Suppressor macrophage treated with lipopolysaccharide for 1 hour (primary cell): ENCODE results near the gene TAC3.
"Not testable (repeated sequence)": the region's sequence is repeated elsewhere in the genome, so short reads cannot be mapped to it uniquely, and the experiment has no call there.

Experiments
- DNase-seq, 3 donors: peaks; one replicate each; pipeline ENCODE4 v3.0.0-alpha.2; 2020 to 2022

Gene TAC3

DNA sequence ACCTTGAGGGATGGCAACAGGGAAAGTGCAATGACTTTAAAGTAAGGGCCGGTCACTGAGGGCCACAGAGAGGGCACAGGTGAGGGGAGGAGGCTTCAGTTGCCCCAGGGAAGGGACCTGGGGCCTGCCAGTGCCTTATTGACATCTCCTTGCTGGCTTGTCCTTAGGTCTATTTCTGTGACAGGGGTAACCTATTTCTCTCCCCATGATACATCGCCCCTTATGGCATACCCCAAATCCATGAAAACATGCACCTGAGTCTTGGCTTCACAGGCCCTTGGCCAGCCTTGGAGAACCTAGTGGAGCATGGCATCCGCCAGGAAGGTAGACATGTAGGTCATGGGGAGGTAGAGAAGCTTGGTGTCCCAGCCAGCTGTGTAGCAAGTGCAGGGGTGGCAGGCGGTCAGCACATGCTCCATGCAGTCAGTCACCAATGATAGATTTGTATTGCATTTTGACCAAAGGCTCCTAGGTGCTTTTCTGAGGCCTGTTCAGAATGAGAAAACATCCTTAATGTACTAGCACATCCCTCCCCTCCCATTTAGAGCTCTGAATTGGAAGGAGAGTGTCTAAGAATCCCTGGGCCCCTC, 35.3 kb downstream of the TAC3 start:
- DNase-seq, result no peak

DNA sequence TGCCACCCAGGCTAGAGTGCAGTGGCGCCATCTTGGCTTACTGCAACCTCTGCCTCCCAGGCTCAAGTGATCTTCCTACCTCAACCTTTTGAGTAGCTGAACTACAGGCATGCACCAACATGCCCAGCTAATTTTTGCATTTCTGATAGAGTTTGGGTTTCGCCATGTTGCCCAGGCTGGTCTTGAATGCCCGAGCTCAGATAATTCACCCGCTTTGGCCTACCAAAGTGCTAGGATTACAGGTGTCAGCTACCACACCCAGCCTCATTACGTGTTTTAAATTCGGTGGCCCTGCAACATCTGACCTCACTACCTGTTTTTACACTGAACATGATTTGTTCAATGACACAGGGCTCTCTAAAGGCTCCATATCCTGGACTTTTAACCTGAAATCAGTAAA, 36.1 kb downstream of the TAC3 start:
- no peak for DNase-seq

DNA sequence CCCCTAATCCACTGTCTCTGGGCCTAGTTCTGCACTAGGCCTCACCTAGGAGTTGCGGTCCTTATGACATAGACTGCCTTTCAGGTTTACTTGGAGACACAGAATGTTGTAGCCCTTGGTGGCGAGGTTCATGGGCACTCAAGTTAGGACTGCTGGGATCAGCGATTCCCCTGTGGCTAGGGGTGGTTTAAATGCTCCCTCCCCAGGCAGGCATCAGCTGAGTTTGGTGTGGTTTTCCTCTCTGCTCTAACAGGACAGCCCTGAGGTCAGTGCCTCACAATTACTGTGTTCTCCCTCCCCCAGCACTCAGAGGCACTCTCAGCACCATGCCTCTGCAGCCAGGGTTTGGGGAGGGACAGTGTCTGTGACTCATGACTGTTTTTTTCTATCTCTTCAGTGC, 36.7 kb downstream of the TAC3 start:
- DNase-seq, result no peak

DNA sequence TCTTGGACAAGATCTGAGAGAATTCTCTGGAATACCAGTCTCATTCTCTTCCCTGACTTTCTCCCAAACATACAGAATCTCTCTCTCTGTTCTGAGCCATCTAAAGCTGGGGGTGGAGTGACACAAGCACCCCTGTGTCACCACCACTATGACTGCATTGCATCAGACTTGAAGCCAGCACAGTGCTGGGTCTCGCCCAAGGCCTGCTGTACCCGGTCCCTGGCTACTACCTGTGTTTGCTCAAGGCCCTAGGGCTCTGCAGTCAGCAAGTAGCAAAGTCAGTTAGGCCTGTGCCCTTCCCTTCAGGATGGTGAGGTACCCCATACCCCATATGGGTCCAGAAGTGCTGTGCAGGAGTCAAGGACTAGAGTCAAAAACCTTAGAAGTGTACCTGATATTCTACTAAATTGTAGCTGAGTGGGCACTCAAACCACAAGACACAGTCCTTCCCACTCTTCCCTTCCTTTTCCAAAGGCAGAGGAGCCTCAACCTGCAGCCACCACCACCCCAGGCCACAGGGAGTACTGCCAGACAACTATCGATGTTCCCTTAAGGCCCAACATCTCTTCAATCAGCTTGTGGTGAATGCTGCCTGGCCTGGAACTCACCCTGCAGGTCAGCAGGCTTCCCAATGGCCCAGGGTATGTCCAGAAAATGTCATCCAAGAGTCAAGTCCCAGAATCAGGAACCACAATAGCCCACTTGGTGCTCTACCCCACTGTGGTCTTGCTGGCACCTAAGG, 37.8 kb downstream of the TAC3 start:
- peak; percentile 35 to 55 (median 48) for DNase-seq

DNA sequence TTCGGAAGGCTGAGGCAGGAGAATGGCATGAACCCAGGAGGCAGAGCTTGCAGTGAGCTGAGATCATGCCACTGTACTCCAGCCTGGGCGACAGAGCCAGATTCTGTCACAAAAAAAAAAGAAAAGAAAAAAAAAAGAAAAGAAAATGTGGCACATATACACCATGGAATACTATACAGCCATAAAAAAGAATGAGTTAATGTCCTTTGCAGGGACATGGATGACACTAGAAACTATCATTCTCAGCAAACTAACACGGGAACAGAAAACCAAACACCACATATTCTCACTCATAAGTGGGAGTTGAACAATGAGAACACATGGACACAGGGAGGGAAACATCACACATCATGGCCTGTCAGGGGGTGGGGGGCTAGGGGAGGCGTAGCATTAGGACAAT, 39.0 kb downstream of the TAC3 start:
- DNase-seq, result not testable (repeated sequence)

DNA sequence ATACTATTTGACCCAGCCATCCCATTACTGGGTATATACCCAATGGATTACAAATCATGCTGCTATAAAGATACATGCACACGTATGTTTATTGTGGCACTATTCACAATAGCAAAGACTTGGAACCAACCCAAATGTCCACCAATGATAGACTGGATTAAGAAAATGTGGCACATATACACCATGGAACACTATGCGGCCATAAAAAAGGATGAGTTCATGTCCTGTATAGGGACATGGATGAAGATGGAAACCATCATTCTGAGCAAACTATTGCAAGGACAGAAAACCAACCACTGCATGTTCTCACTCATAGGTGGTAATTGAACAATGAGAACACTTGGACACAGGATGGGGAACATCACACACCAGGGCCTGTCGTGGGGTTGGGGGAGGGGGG, 42.1 kb downstream of the TAC3 start:
- not testable (repeated sequence) for DNase-seq

DNA sequence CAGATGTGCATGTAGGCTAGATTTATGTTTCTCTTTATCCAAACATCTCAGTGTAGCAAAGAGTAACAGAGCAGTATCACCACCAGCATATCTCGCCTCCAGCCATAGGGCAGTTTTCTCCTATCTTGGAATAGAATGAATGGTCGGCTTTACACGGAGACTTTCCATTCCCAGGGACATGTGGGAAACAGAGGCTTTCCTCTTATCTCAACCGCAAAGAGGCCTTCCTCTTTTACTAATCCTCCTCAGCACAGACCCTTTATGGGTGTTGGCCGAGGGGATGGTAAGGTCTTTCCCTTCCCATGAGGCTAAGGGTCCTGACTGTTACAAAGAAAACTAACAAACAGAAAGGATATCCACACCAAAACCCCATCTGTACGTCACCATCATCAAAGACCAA, 47.4 kb downstream of the TAC3 start:
- DNase-seq, result not testable (repeated sequence)

DNA sequence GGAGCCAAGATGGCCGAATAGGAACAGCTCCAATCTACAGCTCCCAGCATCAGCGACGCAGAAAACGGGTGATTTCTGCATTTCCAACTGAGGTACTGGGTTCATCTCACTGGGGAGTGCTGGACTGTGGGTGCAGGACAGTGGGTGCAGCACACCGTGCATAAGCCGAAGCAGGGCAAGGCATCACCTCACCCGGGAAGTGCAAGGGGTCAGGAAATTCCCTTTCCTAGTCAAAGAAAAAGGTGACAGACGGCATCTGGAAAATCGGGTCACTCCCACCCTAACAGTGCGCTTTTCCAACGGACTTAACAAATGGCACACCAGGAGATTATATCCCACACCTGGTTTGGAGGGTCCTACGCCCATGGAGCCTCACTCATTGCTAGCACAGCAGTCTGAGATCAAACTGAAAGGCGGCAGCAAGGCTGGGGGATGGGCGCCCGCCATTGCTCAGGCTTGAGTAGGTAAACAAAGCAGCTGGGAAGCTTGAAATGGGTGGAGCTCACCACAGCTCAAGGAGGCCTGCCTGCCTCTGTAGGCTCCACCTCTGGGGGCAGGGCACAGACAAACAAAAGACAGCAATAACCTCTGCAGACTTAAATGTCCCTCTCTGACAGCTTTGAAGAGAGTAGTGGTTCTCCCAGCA, 50.2 kb downstream of the TAC3 start:
- DNase-seq, result not testable (repeated sequence)

DNA sequence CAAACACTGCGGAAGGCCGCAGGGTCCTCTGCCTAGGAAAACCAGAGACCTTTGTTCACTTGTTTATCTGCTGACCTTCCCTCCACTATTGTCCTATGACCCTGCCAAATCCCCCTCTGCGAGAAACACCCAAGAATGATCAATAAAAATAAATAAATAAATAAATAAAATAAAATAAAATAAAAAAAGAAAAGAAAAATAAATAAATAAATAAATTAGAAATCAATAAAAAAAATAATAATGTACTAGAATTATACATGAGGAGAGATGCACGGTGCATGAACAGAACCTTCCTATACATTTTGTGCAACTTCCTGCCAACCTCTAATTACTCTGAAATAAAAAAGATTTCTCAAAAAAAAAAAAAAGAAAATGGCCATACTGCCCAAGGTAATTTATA, 51.2 kb downstream of the TAC3 start:
- not testable (repeated sequence) for DNase-seq

DNA sequence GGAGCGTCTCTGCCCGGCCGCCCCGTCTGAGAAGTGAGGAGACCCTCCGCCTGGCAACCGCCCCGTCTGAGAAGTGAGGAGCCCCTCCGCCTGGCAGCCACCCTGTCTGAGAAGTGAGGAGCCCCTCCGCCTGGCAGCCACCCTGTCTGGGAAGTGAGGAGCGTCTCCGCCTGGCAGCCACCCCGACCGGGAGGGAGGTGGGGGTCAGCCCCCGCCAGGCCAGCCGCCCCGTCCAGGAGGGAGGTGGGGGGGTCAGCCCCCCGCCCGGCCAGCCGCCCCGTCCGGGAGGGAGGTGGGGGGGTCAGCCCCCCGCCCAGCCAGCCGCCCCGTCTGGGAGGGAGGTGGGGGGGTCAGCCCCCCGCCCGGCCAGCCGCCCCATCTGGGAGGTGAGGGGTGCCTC, 52.8 kb downstream of the TAC3 start:
- DNase-seq, result not testable (repeated sequence)

DNA sequence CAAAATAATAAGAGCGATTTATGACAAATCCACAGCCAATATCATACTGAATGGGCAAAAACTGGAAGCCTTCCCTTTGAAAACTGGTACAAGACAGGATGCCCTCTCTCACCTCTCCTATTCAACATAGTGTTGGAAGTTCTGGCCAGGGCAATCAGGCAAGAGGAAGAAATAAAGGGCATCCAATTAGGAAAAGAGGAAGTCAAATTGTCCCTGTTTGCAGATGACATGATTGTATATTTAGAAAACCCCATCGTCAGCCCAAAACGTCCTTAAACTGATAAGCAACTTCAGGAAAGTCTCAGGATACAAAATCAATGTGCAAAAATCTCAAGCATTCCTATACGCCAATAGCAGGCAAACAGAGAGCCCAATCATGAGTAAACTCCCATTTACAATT, 54.1 kb downstream of the TAC3 start:
- peak in 1 of 3 donors; percentile 18 for DNase-seq
